Endothelial cell (in vitro differentiated cells): ENCODE measurements around the gene TRIM59. TPM values are rescaled to one million over a fixed set of nuclear protein-coding genes. Genes with fewer than 3 reads are reported as not detected.

Experiments used
- DNase-seq: peaks from one replicate; pipeline ENCODE4 v3.0.0; 2021; ENCODE audit warnings: low spot score
- H3K27ac Mint-ChIP-seq: one replicate; pipeline ENCODE4 v1.8.0; 2021; ENCODE audit warnings: mixed read lengths, inconsistent platforms; ENCODE audit not compliant: unreplicated experiment
- H3K27me3 Mint-ChIP-seq: one replicate; pipeline ENCODE4 v1.8.0; 2021; ENCODE audit warnings: mild to moderate bottlenecking, moderate library complexity, mixed read lengths, inconsistent platforms; ENCODE audit not compliant: unreplicated experiment
- H3K36me3 Mint-ChIP-seq: one replicate; pipeline ENCODE4 v1.8.0; 2021; ENCODE audit warnings: mild to moderate bottlenecking, low read depth, mixed read lengths, inconsistent platforms; ENCODE audit not compliant: unreplicated experiment
- H3K4me1 Mint-ChIP-seq: one replicate; pipeline ENCODE4 v1.8.0; 2021; ENCODE audit warnings: mild to moderate bottlenecking, mixed read lengths, inconsistent platforms; ENCODE audit not compliant: unreplicated experiment
- H3K4me3 Mint-ChIP-seq: one replicate; pipeline ENCODE4 v1.8.0; 2021; ENCODE audit warnings: mild to moderate bottlenecking, mixed read lengths, inconsistent platforms; ENCODE audit not compliant: unreplicated experiment
- H3K9me3 Mint-ChIP-seq: one replicate; pipeline ENCODE4 v1.8.0; 2021; ENCODE audit warnings: mixed read lengths, inconsistent platforms; ENCODE audit not compliant: unreplicated experiment
- total RNA-seq: library from RNA; stranded (reverse); fragmentation: NEBNext Ultra II Directional; extraction: Animal tissue kit (Norgen Biotek cat#: 25700); gene quantifications from one replicate; pipeline ENCODE4 v1.2.1, GENCODE V29; 2021; ENCODE audit not compliant: unreplicated experiment
- TF ChIP-seq, protein P1 (sequence below): fragments of 200-600 bp; sonication (generic); IDR thresholded peaks from one replicate; pipeline ENCODE4 v1.5.0; 2021; ENCODE audit warnings: antibody characterized with exemption; ENCODE audit not compliant: unreplicated experiment

The TRIM59 gene
- total RNA-seq, 1 donor from 2014 or later, result 12.8 TPM

DNA sequence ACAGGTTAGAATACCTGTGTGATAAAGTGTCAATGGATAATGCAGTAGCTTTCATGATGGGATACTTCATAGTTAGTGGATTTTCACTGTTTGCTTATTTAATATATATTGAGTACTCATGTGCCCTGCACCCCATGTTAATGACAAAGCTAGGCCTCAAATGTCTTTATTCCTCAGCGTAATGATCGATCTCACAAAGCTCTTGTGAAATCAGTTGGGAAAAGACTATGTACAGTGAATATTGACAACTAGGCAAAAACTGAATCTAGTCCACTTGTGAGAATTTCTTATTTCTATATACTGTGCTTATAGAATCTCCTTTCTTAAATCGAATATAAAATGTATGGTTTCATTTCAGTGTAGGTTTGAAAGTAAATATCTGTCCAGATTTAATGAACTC is 32.3 kb downstream of the TRIM59 start:
- peaks cover 4% of the 10 kb centered on the region for H3K36me3 Mint-ChIP-seq
- no peak overlapping the region for H3K4me3 Mint-ChIP-seq
- DNase-seq, result no peak
- H3K27ac Mint-ChIP-seq, result no peak overlapping the region
- H3K4me1 Mint-ChIP-seq, result peaks cover 15% of the 10 kb centered on the region
- TF ChIP-seq, protein P1, sequence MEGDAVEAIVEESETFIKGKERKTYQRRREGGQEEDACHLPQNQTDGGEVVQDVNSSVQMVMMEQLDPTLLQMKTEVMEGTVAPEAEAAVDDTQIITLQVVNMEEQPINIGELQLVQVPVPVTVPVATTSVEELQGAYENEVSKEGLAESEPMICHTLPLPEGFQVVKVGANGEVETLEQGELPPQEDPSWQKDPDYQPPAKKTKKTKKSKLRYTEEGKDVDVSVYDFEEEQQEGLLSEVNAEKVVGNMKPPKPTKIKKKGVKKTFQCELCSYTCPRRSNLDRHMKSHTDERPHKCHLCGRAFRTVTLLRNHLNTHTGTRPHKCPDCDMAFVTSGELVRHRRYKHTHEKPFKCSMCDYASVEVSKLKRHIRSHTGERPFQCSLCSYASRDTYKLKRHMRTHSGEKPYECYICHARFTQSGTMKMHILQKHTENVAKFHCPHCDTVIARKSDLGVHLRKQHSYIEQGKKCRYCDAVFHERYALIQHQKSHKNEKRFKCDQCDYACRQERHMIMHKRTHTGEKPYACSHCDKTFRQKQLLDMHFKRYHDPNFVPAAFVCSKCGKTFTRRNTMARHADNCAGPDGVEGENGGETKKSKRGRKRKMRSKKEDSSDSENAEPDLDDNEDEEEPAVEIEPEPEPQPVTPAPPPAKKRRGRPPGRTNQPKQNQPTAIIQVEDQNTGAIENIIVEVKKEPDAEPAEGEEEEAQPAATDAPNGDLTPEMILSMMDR, result no peak
- no peaks in the 10 kb centered on the region for H3K9me3 Mint-ChIP-seq
- H3K27me3 Mint-ChIP-seq, result no peaks in the 10 kb centered on the region

DNA sequence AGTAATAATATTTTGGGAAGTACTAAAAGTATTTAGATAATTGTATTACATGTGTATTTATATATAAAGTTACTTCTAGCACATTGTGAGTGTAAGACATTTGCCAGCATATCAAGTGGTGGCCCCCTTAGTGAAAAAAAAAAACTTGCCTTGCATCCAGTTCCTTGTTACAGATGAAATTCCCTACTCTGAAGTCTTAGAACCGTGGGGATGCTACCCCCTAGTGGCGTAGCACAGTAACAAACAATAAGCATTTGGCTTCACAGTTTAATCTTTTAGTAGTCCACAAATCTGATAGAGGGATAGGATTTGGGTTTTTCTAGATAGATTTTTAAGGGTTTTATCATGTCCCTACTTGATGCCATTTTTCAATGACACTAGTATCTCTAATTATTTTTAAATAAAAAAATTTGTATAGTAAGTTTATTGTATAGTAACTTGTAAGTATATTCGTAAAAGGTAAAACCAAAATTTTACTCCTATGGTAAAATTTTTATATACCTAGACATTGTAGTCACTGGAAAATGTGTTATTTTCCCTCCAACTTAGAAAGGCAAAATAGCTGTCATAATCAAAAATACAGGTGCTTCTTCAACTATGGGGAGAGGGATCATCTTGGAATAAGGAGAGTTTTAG is 35.9 kb downstream of the TRIM59 start:
- TF ChIP-seq, protein P1, result peak; percentile 80
- no peak overlapping the region for H3K4me3 Mint-ChIP-seq
- H3K4me1 Mint-ChIP-seq, result peaks cover 15% of the 10 kb centered on the region
- H3K27me3 Mint-ChIP-seq, result no peaks in the 10 kb centered on the region
- H3K9me3 Mint-ChIP-seq, result no peaks in the 10 kb centered on the region
- H3K36me3 Mint-ChIP-seq, result peaks cover 9% of the 10 kb centered on the region
- no peak overlapping the region for H3K27ac Mint-ChIP-seq
- peak; percentile 79 for DNase-seq

DNA sequence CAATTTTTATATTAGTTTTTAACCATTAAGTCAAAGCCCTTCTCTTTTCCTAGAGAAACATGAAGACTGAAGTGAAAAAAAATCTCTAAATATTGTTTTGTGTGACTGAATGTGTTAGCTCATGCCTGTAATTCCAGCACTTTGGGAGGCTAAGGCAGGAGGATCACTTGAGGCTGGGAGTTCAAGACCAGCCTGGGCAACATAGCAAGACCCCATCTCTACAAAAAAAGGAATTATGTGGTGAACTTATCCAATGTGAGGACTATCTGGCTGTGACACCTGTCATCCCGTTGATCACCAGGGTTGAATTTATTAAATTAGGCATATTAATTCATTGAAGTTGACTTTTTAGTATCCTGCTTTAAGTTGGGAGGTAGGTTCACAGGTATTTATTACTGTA is 37.1 kb downstream of the TRIM59 start:
- H3K4me3 Mint-ChIP-seq, result no peak overlapping the region
- DNase-seq, result no peak
- no peak overlapping the region for H3K27ac Mint-ChIP-seq
- TF ChIP-seq, protein P1, result no peak
- H3K9me3 Mint-ChIP-seq, result no peaks in the 10 kb centered on the region
- H3K4me1 Mint-ChIP-seq, result peaks cover 14% of the 10 kb centered on the region
- peaks cover 9% of the 10 kb centered on the region for H3K36me3 Mint-ChIP-seq
- peaks cover 1% of the 10 kb centered on the region for H3K27me3 Mint-ChIP-seq

DNA sequence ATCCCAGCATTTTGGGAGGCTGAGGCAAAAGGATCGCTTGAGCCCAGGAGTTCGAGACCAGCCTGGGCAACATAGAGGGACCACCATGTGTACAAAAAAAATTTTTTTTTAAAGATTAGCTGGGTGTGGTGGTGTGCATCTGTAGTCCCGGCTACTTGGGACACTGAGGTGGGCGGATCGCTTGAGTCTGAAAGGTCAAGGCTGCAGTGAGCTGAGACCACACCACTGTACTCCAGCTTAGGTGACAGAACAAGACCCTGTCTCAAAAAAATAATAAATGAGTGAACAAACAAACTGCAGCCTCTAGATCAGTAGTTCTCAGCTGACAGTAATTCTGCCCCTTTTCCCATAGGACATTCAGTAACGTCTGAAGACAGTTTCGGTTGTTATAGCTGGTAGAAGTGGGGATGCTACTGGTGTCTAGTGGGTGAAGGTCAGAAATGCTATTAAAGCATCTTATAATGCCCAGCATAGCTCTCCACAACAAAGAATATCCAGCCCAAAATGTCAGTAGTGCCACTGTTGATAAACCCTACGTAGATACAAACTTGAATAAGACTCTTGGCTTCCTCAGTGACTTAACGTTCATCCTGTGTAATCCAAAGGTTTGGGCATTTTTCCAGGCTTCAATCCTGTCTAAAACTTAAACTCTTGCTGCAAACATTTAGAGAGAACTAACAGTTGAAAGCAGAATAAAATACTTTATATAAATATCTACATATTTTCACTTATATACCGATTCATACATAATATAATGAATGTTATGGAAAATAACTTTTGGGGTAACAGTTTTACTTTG is 39.6 kb downstream of the TRIM59 start:
- TF ChIP-seq, protein P1, result no peak
- H3K27ac Mint-ChIP-seq, result peak overlapping the region; percentile 67
- no peak for DNase-seq
- no peaks in the 10 kb centered on the region for H3K9me3 Mint-ChIP-seq
- H3K36me3 Mint-ChIP-seq, result peaks cover 9% of the 10 kb centered on the region
- peaks cover 2% of the 10 kb centered on the region for H3K4me1 Mint-ChIP-seq
- H3K4me3 Mint-ChIP-seq, result no peak overlapping the region
- H3K27me3 Mint-ChIP-seq, result peaks cover 1% of the 10 kb centered on the region
